ENCODE data around the gene SPRED2.

The SPRED2 gene

DNA sequence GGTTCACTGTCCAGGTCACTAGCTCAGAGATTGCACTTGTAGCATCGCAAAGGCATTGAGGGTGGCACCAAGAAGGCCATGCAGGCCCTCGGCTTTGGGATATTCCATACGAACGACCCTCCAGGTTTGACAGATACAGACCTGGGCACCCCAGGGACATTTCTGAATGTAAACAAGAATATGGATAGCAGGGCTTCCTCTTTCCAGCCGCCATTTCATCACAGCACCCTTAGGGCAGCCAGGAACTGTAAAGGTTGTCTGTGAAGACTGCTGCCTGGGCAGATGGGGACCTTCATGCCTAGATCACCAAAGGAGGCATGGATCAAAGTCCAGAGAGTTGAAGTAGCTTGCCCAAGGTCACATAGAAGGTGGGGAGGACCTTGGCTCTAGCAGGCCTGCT lies 134.3 kb downstream of the SPRED2 start:
- Mint-ChIP-seq H3K4me3 (no peak overlapping the region), H3K36me3 (ENCODE audit: low read depth) (no peaks in the 10 kb centered on the region), H3K4me1 (ENCODE audit: low read depth) (peaks cover 49% of the 10 kb centered on the region), H3K27ac (no peak overlapping the region), H3K9me3 (no peaks in the 10 kb centered on the region), H3K27me3 (peaks cover 37% of the 10 kb centered on the region)

DNA sequence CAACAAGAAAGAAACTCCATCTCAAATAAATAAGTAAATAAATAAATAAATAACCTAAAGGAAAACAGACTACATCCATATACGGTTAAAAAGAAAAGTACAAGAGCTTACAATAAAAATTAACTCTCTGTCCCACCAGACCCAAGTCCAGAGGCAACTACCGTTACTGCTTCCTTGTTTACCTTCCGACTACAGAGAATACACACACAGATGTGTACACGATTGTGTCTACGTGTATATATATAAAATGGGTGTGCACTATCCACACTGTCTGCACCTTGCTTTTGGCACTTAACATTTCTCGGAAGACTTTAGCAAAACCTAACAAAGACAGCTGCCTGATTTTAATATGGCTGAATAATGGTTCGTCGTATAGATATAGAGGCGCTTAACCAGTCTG lies 134.9 kb downstream of the SPRED2 start:
- Mint-ChIP-seq H3K9me3 (no peaks in the 10 kb centered on the region), H3K27ac (no peak overlapping the region), H3K36me3 (ENCODE audit: low read depth) (no peaks in the 10 kb centered on the region), H3K27me3 (peaks cover 32% of the 10 kb centered on the region), H3K4me3 (no peak overlapping the region), H3K4me1 (ENCODE audit: low read depth) (peaks cover 45% of the 10 kb centered on the region)

DNA sequence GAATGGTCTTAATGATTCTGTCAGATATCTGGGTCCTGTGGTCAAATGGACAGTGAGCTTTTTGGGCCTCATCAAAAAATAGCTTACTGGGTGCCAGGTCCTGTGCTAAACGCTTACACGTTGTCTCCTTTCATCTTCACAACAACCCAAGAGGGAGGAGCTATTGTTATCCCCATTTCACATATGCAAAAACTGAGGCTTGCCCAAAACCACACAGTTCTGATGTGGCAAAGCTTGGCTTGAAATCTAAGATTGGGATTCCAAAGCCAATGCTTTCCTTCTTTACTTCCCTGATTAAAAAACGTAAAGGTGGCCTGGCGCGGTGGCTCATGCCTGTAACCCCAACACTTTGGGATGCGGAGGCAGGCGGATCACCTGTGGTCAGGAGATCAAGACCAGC lies 135.4 kb downstream of the SPRED2 start:
- H3K4me1 Mint-ChIP-seq (ENCODE audit: low read depth) = peaks cover 40% of the 10 kb centered on the region
- no peaks in the 10 kb centered on the region for H3K9me3 Mint-ChIP-seq
- H3K4me3 Mint-ChIP-seq = no peak overlapping the region
- no peaks in the 10 kb centered on the region for H3K36me3 Mint-ChIP-seq (ENCODE audit: low read depth)
- H3K27me3 Mint-ChIP-seq = peaks cover 26% of the 10 kb centered on the region
- no peak overlapping the region for H3K27ac Mint-ChIP-seq

DNA sequence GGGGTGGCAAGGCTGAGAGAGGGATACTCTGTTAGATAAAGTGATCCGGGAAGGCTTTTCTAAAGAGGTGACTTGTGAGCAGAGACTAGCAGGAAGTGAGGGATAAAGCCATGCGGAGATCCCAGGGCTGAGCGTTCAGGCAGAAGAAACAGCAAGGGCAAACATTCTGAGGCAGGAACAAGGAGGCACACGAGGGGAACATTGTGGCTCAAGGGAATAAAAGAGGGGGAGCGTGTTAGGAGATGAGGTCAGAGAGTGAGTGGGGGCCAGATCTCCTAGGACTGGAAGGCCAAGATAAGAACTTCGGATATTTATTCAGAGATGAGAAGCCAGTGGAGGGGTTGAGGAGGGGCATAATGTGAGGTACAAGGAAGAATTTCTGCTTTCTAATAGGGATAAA lies 137.7 kb downstream of the SPRED2 start:
- Mint-ChIP-seq H3K36me3 (ENCODE audit: low read depth) (no peaks in the 10 kb centered on the region), H3K9me3 (no peaks in the 10 kb centered on the region), H3K27me3 (peaks cover 24% of the 10 kb centered on the region), H3K27ac (no peak overlapping the region), H3K4me3 (no peak overlapping the region), H3K4me1 (ENCODE audit: low read depth) (peaks cover 17% of the 10 kb centered on the region)

DNA sequence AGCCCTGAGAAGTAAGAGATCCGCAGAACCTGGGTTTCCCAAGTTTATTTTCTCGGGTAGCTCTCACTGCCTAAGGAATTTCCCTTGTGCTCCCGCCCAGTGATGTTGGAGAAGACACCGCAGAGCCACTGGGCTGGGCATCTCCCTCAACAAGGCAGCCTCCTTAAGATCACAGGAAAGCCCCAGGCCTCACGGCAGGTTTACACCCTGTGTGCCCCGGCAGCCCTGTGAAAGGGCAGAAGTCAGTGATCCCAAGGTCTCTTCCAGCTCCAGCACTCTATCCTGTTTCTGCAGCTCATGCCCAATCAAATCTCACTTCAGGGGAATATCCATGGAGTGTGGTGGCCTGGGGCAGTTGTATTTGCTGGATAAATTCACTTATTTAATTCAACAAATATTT lies 138.3 kb downstream of the SPRED2 start:
- Mint-ChIP-seq H3K9me3 (no peaks in the 10 kb centered on the region), H3K36me3 (ENCODE audit: low read depth) (no peaks in the 10 kb centered on the region), H3K27me3 (peaks cover 24% of the 10 kb centered on the region), H3K4me1 (ENCODE audit: low read depth) (peaks cover 11% of the 10 kb centered on the region), H3K27ac (no peak overlapping the region), H3K4me3 (no peak overlapping the region)

DNA sequence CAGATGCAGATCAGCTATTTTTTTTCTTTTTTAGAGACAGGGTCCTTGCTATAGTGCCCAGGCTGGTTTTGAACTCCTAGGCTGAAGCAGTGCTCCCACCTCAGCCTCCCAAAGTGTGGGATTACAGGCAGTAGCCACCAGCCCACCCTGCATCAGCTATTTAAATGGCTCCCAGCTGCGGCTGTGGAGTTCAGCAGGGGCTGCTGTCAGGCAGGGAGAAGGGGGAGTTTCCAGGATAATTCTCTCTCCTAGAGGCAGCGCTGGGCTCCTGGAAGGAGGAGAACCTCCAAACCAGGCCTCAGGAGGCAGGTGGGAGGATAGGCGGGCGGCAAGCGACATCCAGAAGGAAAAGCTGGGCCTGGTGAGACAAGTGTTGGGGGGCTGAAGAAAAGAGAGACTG lies 139.0 kb downstream of the SPRED2 start:
- peaks cover 24% of the 10 kb centered on the region for H3K27me3 Mint-ChIP-seq
- H3K9me3 Mint-ChIP-seq = no peaks in the 10 kb centered on the region
- no peak overlapping the region for H3K27ac Mint-ChIP-seq
- no peaks in the 10 kb centered on the region for H3K36me3 Mint-ChIP-seq (ENCODE audit: low read depth)
- no peak overlapping the region for H3K4me3 Mint-ChIP-seq
- H3K4me1 Mint-ChIP-seq (ENCODE audit: low read depth) = peaks cover 8% of the 10 kb centered on the region

DNA sequence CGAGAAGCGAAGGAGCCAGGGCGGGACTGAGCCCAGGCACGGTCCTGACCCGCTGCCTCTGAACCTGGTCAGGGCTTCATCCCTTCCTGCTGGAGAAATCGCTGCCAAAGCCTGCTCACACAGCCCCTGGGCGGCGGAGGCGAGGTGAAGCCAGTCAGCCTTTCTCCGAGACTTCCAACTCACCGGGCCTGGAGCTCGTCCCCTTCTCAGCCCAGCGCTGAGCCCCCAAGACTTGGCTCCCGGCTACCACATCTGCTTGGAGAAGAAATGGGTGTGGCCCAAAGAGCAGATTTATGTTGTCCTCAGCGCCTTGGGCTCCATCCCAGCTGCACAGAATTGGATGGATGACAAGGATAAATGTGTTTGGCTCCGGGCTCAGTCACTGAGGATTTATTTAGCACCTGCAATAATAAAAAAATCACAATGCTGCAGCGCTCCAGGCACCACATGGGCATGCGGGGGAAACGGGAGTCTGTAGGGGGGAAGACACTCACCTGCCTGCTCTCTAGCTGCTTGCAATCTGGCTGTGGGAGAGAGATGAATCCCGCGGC lies 139.9 kb downstream of the SPRED2 start:
- Mint-ChIP-seq H3K4me3 (no peak overlapping the region), H3K4me1 (ENCODE audit: low read depth) (peaks cover 4% of the 10 kb centered on the region), H3K27ac (no peak overlapping the region), H3K9me3 (no peaks in the 10 kb centered on the region), H3K36me3 (ENCODE audit: low read depth) (no peaks in the 10 kb centered on the region), H3K27me3 (peaks cover 29% of the 10 kb centered on the region)

DNA sequence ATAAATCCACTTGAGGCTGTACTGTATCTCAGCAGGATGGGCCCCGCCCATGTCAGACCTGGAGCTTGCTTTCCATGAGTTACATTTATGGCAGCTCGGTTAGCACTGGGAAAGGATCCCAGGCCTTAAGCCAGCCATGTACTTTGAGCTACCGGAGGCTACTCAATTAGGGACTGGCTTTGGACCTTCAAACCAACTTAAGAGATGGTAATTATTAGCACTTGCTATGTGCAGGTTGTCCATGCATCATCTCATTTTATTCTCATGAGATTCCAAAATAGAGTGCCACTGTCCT lies 140.3 kb downstream of the SPRED2 start:
- Mint-ChIP-seq H3K36me3 (ENCODE audit: low read depth) (no peaks in the 10 kb centered on the region), H3K4me3 (no peak overlapping the region)

DNA sequence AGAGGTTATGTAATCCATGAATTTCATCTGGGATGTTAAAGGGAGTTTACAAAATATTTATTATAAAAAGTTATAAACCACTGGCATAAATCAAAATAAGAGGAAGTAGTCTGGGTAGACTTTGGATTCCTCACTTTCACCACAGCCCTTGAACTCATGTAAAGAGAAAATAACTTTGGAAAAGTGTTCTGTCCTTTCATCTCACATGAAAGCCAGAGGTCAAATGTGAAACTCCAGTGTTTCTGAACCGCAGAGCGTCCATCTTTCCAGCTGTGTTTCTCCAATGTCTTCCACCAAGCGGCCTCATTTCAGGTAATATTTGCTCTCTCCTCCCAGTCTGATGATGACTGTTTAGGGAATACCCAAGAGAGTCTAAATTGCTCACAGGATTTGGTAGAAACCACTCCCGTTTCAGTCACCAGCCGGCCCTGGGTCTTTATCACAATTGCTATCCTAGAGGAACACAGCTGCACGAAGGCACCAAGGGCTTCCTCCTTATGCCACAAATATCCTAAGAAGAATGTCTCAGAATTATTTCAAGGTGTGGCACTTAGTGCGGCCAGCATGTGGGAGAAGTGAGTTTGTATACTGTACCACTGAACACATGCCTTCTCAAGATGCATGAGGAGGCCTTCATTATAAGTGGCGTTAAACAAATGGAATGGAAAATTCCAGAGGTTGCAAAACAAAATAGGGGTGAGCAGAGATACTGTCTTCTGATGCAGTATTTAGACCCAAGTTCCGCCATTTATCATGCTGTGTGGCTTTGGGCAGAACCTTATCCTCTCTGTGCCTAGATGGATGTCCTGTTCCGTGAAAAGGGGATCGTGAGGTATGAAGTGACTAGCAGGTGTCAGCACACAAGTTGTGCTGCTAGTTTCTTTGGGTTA lies 140.9 kb downstream of the SPRED2 start:
- no peaks in the 10 kb centered on the region for H3K36me3 Mint-ChIP-seq (ENCODE audit: low read depth)
- H3K27ac Mint-ChIP-seq = no peak overlapping the region
- peaks cover 23% of the 10 kb centered on the region for H3K27me3 Mint-ChIP-seq
- no peaks in the 10 kb centered on the region for H3K9me3 Mint-ChIP-seq
- no peak overlapping the region for H3K4me3 Mint-ChIP-seq
- H3K4me1 Mint-ChIP-seq (ENCODE audit: low read depth) = no peaks in the 10 kb centered on the region

More for the DNA sequence above, 140.3 kb downstream of the SPRED2 start:
- no peaks in the 10 kb centered on the region for H3K9me3 Mint-ChIP-seq
- peaks cover 4% of the 10 kb centered on the region for H3K4me1 Mint-ChIP-seq (ENCODE audit: low read depth)
- H3K27me3 Mint-ChIP-seq = peaks cover 29% of the 10 kb centered on the region
- H3K27ac Mint-ChIP-seq = no peak overlapping the region

DNA sequence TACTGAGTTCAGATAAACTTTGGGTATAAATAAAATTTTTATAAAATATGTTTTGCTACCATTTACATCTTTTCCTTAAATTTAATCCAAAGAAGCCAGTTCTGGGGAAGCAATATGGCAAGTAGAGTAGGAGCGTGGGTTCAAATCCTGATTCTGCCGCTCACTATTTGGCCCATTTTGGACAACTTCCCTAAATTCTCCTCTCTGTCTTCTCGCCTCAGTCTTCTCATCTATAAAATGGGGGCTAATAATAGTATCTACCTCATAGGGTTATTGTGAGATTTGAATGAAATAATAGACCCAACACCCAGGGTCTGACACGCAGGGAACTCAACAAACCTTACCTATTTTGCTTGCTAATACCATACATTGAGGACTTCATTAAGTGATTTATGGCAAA lies 145.0 kb downstream of the SPRED2 start:
- Mint-ChIP-seq H3K27me3 (peaks cover 11% of the 10 kb centered on the region), H3K9me3 (no peaks in the 10 kb centered on the region), H3K36me3 (ENCODE audit: low read depth) (no peaks in the 10 kb centered on the region), H3K4me1 (ENCODE audit: low read depth) (no peaks in the 10 kb centered on the region), H3K27ac (no peak overlapping the region), H3K4me3 (no peak overlapping the region)

DNA sequence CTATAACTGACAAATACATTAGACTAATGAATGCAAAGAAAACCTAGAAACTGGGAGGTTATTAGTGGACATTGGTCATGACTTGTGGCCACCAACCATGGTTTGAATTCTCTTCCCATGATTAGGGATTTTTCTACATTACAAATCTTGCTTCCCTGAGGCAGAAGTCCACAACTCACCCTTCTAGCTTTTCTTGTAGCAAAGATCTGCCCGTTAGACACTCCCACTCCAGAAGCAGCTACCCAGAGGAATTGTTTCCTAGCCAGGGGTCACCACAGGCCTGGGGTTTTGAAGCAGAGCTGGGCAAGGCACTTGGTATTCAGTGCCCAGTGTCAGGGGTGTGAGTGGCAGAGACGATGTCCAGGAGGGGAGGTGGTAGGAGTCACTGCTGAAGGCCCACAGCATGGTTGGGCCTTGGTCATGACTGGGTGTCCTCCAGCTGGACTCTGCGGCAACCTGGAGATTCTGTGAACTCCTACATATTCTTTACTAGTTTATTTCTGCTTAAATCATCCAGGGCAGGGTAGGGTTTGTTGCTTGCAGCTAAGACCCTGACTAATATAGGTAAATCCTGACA lies 149.8 kb downstream of the SPRED2 start:
- Mint-ChIP-seq H3K27ac (no peak overlapping the region), H3K36me3 (ENCODE audit: low read depth) (no peaks in the 10 kb centered on the region), H3K27me3 (peaks cover 6% of the 10 kb centered on the region), H3K4me3 (no peak overlapping the region), H3K4me1 (ENCODE audit: low read depth) (peaks cover 13% of the 10 kb centered on the region), H3K9me3 (no peaks in the 10 kb centered on the region)

DNA sequence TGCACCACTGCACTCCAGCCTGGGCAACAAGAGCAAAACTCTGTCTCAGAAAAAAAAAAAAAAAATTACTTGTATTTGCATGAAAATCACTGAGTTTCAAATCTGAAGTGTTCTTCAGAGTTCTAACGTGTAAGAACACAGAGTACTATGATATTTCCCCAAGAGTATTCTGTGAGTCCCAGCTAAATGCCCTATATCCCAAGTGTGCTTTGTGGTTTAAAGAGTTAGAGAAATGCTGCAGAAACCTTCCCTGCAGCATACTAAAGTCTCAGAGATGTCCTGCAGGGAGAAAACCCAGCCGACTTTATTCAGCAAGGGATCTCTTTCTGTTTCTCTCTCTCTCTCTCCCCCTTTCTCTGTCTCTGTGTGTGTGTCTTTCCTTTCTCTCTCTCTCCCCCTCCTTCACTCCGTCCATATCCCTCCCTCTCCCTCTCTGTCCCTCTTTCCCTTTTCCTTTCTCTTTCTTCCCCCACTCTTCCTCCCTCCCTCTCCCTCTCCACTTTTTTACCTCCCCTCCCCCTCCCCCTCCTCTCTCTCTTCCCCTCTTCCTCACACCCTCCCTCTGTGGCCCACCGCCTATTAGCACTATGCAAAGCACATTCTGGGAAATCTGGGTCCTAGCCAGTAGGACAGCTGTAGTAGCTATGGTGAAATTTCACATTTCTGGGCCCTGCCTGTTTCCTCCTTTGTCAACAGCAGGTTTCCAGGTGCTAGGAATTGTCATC lies 150.6 kb downstream of the SPRED2 start:
- H3K9me3 Mint-ChIP-seq = no peaks in the 10 kb centered on the region
- H3K4me1 Mint-ChIP-seq (ENCODE audit: low read depth) = peaks cover 13% of the 10 kb centered on the region
- no peak overlapping the region for H3K4me3 Mint-ChIP-seq
- peaks cover 4% of the 10 kb centered on the region for H3K27me3 Mint-ChIP-seq
- H3K36me3 Mint-ChIP-seq (ENCODE audit: low read depth) = no peaks in the 10 kb centered on the region
- H3K27ac Mint-ChIP-seq = no peak overlapping the region

DNA sequence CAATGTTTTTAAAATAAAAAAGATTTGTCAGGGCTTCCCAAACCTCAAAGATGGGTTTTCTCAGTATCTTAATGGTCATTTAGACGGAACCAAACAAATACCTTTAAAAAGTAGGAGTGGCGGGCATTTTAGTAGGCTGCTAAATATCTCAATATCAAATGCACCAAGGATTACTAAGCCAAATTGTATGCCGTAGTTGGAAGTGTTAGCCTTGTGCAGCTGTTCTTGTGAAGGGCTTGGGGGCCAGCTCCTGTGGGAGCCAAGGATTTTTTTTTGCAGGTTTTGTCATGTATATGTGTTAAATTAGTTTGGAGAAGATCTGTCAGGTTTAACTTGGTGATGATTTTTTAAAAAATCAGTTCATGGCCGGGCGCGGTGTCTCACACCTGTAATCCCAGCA lies 152.6 kb downstream of the SPRED2 start:
- Mint-ChIP-seq H3K9me3 (no peaks in the 10 kb centered on the region), H3K4me3 (no peak overlapping the region), H3K4me1 (ENCODE audit: low read depth) (peaks cover 13% of the 10 kb centered on the region), H3K36me3 (ENCODE audit: low read depth) (no peaks in the 10 kb centered on the region), H3K27ac (no peak overlapping the region), H3K27me3 (peaks cover 4% of the 10 kb centered on the region)

DNA sequence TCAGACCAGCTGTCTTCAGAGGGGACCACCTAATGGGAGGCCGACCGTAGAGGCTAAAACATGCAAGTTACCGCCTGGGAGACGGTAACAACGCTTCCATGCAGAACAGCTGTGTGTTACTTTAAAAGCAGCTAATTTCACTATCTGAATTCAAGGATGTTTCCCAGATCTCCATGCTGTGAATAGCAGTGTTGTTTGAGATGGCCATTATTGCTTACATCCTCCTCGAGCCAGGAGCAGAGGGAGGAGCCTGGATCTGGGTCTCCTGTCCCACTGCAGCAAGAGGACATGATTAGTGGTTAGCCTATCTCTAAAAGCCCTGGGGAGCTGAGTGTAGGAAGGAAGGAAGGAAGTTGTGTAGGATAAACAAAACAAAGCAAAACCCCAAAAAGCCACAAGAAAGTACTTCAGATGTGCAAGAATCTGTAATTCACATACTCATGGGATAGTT lies 153.8 kb downstream of the SPRED2 start:
- no peaks in the 10 kb centered on the region for H3K9me3 Mint-ChIP-seq
- H3K27ac Mint-ChIP-seq = no peak overlapping the region
- peaks cover 7% of the 10 kb centered on the region for H3K36me3 Mint-ChIP-seq (ENCODE audit: low read depth)
- peaks cover 13% of the 10 kb centered on the region for H3K4me1 Mint-ChIP-seq (ENCODE audit: low read depth)
- H3K4me3 Mint-ChIP-seq = no peak overlapping the region
- H3K27me3 Mint-ChIP-seq = no peaks in the 10 kb centered on the region

All from stimulated activated naive CD8-positive, alpha-beta T cell treated with anti-CD3 and anti-CD28 coated beads, Interleukin-15, Interleukin-2, amounts not matched to agents 100 ng/mL and 50 ng/mL, for 24 hours (primary cell).